Measurements from ENCODE around the gene IL12RB2.
A peak's percentile ranks its signal among the peaks of the same experiment; 100 is the strongest.
"Not testable (repeated sequence)": the region's sequence is repeated elsewhere in the genome, so short reads cannot be mapped to it uniquely, and the experiment has no call there.

Gene IL12RB2

DNA sequence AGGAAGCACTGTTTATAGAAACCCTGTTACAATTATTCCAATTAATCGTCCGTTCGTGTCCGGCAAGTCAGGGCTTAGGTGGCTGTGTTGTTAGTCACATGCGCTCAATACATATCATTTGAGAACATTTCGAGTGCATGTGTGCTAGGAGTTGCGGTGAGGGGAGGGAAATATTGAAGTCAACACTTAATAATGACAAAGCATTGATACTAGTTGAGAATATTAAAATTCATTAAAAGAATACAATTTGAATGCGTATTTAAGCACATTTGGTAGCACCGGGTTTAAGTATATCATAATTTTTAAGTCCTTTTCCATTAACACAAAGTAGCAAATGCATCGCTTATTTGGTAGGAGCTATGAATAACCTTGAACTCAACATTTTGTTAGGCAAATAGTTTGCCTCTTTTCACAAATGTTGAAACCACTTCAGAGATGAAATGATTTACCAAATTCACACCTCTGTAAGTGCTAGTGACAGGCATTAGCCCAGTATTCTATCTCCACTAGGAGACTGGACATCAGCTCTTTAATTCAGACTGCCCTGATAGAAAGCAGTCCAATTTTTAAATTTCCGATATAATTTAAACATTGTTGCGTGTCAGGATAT lies 123.6 kb downstream of the IL12RB2 start:
- no peak for DNase-seq (ENCODE audit: low spot score)

DNA sequence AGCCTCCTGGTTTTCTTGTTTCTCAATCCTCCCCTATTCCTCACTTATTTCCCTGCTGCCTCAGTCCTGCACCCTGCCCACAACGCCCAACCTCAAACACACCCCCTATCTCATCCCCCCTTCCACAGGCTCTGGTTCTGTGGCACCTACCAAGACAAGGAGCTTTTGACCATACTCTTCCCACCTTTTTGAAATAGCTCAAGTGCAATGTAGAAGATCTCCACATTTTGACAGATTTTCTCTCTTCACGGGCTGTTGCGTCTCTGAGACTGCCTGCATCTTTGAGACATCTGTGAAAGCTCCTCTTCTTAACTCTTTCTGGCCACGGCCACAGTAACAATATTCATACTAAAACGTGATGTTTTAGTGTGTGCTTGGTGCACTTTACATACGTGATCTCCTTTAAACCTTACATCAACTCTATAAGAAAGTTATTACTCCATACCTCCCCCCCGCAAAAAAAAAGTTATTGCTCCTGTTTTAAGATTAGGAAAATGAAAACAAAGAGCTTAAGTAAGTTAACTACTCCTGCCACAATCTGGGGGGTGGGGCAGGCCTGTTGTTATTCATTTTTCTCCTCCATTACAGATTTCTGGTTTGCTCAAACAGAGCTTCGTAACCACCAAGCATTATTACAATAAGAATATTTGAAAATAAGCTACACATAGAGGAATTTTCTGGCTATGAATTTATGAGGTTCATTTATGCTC lies 124.4 kb downstream of the IL12RB2 start:
- no peak for DNase-seq (ENCODE audit: low spot score)

DNA sequence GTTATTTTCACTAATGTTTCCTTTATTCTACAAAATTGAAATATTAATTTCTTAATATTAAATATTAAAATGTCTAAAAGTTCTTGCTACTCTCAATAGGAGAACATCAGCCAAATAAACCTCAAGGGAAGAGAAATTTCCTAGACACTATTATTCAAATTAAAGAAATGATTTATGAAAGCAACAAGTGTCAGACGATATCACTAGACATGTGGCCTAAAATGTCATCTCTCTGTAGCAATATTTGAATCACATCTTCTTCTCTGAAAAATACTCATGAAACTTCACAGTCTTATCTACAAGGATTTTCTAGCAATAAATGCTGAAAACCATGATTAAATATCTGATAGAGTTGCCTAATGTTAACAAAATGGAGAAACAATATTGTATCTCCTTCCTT lies 125.1 kb downstream of the IL12RB2 start:
- no peak for DNase-seq (ENCODE audit: low spot score)

DNA sequence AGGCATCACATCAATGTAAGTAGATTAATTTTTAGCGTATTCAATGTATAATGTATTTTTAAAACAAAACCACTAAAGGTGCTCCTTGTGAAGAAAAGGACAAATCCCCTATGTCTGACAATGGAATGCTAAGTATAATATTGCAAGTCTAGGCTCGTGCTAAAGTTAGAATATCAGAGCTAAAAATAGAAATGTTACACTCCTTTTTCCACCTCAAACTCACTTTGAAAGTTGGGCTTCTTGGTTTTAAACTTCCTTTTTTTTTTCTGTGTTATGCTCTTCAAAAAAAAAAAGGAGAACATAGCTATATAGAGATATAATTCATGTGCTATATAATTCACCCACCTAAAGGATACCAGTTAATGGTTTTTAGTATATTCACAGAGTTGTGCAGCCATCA lies 126.2 kb downstream of the IL12RB2 start:
- DNase-seq (ENCODE audit: low spot score) = peak; percentile 46

DNA sequence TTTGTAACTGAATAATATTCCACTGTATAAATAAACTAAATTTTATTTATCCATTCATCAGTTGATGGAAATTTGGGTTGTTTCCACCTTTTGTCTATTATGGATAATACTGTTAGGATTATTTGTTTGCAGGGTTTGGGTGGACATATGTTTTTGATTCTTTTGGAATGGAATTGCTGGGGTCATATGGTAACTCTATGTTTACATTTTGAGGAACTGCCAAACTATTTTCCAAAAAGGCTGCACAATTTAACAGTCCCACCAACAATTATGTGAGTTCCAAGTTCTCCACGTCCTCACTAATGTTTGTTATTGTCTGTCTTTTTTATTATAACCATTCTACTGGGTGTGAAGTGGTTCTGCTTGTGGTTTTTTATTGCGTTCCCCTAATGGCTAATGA lies 126.8 kb downstream of the IL12RB2 start:
- DNase-seq (ENCODE audit: low spot score) = no peak

DNA sequence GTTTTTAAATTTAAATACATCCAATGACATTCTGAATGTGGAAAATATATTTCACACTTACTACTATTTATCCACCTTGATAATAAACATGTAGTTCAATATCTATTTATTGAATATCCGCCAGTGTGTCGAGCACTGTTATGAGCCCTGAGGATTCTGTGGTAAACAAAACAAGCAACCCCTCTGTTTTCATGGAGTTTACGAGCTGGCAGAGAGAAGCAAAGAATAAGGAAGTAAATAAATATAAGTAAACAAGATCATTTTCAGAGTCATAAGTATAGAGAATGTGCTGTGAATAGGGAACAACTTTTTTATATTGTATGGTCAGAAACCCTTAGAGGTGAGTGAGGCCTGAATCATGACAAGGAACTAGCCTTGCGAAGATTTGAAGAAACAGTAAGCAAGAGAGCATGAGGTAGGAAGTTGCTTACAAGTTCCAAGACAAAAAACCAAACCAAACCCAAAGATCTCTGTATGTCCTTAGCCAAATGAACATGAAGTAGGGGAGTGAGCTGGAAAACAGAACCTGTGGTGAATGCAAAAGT lies 128.9 kb downstream of the IL12RB2 start:
- no peak for DNase-seq (ENCODE audit: low spot score)

DNA sequence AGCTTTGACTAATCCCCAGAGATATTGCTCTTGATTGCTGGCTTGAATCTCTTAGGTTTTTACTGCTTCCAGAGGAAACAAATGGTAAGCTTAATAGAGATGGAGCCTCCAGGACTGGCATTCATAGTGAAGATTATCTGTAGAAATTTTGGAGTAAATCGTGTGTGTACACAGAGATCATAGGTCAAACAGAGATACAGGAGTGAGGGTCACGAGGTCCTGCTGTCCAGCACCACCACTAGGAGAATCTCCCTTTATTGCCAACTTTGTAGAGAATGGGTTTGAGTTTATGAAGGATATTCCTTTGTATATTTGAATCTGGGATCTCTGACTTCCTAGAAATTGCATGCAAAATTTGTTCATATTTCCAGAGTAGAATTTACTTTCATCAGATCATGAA lies 130.3 kb downstream of the IL12RB2 start:
- no peak for DNase-seq (ENCODE audit: low spot score)

DNA sequence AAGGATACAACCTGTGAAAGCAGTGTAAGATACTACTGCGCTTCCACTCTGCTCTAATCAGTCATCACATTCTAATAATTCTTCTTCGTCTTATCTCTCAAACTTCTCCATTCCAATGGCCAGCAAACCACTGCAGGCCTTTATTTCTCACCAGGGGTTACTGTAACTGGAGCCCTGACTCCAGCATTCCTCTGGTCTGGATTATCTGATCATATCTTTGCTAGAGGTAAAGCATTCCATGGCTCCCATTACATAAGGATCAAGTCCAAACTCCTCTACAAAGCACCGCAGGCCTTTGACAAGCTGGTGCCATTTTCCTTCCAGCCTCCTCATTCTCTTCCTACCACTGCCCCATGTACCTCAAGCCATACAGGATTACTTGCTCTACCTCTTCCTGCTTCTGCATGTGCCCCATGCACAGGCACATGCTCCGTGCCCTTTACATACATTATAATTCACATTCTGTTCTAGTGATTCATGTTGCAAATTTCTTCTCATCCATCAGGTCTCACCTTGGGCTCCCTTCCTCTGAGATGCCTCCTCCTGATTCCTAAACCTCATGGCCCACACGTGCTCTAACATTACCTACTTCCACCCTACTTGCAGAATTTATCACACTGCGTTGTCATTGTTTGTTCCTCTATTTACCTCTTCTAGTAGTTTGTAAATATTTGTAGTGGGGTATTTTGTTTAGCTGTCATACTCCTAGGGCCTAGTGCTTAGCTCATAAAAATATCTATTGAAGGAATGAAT lies 131.8 kb downstream of the IL12RB2 start:
- DNase-seq (ENCODE audit: low spot score) = no peak

DNA sequence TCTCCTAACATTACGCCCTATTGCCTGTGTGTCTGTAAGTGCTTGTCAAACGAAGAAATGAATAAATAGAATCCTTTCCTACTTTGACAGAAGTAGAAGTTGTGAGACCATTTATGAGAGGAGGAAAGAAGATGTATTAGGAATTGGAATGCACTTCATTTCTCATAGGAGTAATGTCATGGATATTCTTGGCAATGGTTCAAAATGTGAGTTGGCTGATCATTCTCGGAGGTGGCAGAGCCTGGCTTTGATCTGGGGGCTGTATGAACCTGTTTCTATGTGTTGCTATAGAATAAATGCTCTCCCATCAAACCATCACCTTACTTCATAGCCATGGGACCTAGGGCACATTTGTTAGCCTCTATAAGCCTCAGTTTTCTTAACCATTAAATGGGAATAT lies 132.7 kb downstream of the IL12RB2 start:
- no peak for DNase-seq (ENCODE audit: low spot score)

DNA sequence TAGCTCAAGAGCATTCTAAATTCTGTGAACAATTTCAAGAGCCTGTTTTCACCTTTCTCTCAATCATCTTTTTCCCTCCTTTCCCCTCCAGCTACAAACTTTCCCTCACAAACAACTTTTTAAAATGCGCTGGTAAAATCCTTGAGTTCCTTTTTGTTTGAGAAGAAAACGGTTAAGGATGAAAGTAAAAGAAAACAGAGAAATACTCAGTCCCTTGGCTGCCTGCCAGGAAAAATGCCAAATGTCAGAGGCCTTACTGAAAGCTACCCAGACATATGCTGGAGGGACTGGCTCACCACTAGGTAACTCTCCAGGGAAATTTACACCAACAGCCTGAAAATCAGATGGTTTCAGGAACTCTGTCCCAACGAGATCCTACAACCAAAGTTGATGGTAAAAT lies 133.5 kb downstream of the IL12RB2 start:
- DNase-seq (ENCODE audit: low spot score) = peak; percentile 42

DNA sequence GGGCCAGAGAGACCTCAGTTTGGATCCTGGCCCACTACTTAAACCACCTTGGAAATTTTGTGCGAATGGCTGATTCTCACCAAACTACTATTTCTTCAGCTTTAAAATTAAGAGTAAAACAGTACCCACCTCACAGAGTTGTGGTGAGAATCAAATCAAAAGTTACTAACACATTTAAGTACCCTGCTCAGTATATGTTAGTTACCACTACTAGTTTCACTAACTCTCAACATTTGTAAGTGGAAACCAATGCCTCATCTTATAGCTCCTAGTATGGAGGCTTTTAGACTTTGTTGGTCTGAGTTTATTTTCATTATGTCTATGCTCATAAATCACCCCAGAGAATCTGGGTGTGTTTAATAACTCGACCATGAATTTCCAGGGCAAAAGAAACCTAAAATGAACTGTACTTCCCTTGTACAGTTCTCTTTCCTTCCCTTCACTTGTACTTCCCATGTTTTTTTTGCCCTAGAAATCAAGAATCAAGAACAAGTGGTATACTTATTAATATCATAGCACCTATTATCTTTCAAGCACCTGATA lies 134.1 kb downstream of the IL12RB2 start:
- DNase-seq (ENCODE audit: low spot score) = no peak

DNA sequence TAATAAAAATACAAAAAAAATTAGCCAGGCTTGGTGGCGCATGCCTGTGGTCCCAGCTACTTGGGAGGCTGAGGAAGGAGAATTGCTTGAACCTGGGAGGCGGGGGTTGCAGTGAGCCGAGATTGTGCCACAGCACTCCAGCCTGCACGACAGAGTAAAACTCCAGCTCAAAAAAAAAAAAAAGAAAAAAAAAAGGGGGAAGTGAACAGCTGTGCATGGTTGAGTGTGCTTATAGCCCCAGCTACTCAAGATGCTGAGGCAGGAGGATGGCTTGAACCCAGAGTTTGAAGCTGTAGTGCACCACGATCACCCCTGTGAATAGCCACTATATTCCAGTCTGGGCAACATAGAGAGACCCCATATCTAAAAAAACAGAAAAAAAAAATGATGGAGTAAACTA lies 138.3 kb downstream of the IL12RB2 start:
- not testable (repeated sequence) for DNase-seq (ENCODE audit: low spot score)
